B cell (primary cell): ENCODE results near the gene ENC1.

Experiments
- CTCF ChIP-seq: fragments of 200-600 bp; IDR thresholded peaks from one replicate; pipeline ENCODE4 v1.8.0; 2022; ENCODE audit warnings: antibody characterized with exemption, mild to moderate bottlenecking
- EZH2 ChIP-seq: IDR thresholded peaks from 2 replicates; pipeline ENCODE4 v1.6.1; 2012; ENCODE audit warnings: borderline replicate concordance, low read depth, mild to moderate bottlenecking, moderate library complexity, low read length; ENCODE audit not compliant: insufficient read depth, poor library complexity, severe bottlenecking

DNA sequence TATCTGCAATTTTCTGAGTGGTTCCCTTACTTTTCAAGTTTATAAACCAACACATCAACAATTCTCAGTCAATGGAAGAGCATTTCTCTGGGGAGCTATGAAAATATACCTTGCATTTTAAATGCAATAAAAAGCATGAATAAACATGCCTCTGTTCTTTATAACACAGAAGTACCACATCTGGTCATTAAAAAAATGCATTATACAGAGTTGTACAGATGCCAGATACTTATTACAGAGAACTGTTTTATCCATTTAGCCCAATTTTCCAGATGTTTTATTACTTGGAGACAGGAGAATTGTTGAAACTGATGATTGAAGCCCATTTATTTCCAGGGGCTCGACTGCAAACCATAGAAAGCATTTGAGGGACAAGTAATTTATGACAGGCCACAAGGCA is 25.3 kb upstream of the ENC1 start:
- TF ChIP-seq EZH2 = no peak
- TF ChIP-seq CTCF = no peak
